HCT116 (cell line): ENCODE measurements around the gene ZNF396. TPM values are rescaled to one million over a fixed set of nuclear protein-coding genes. Genes with fewer than 3 reads are reported as not detected.

Experiments
- ATAC-seq: fragments of 200-7000 bp; cut with Tn5 transposase; 2 replicates; pipeline ENCODE4 v1.9.1; 2020; ENCODE audit warnings: mild to moderate bottlenecking, moderate library complexity
- BruUV-seq: library from RNA; stranded (reverse); fragments of 400-500 nt; replicated peaks from 2 replicates; lab custom pipeline; 2021; lab: Mats Ljungman, UMichigan
- CTCF ChIA-PET: fragments of 300-600 bp; sonication (Branson Sonifier 250); formaldehyde crosslinking; loops from one replicate; lab custom pipeline; 2021; ENCODE audit warnings: antibody characterized with exemption; lab: Charles Lee
- POLR2A ChIA-PET: fragments of 300-600, 350-600 bp; sonication (Branson Sonifier 250); formaldehyde crosslinking; loops from one replicate; lab custom pipeline; 2021; ENCODE audit warnings: antibody characterized with exemption; lab: Charles Lee
- RAD21 ChIA-PET, 2 experiments: fragments of 300-600 bp; sonication (Branson Sonifier 250); formaldehyde crosslinking; loops; one replicate each; lab custom pipeline; 2023; ENCODE audit warnings: low total read pairs in 2 of 2; ENCODE audit not compliant: uncharacterized antibody in 2 of 2, unreplicated experiment in 2 of 2, low non-redundant PET in 1 of 2; lab: Charles Lee
- DNase-seq: peaks from one replicate; pipeline ENCODE4 v3.0.0-alpha.2; 2010; ENCODE audit warnings: low read depth, low spot score
- H2AFZ ChIP-seq: fragments of 200-600 bp; shearing (Covaris generic), sonication (generic); 2 replicates; pipeline ENCODE4 v1.6.1; 2017; ENCODE audit warnings: low read depth, mixed run types, mixed read lengths, antibody characterized with exemption, low read length; ENCODE audit not compliant: poor library complexity, severe bottlenecking
- H3K27ac ChIP-seq: 2 replicates; pipeline ENCODE4 v1.5.1; 2012; ENCODE audit warnings: low read depth, low read length
- H3K27me3 ChIP-seq: fragments of 200-600 bp; sonication (generic); 2 replicates; pipeline ENCODE4 v1.6.1; 2016; ENCODE audit warnings: mixed run types, low read length, mixed read lengths; ENCODE audit not compliant: insufficient read depth
- H3K36me3 ChIP-seq, 2 experiments: fragments of 200-500 bp in 1 of 2; fragments of 200-600 bp in 1 of 2; sonication (Bioruptor generic) in 1 of 2; sonication (generic) in 1 of 2; 2 replicates each; pipeline versions ENCODE4 v1.5.1 to v1.6.1; 2014 to 2016; ENCODE audit warnings: low read length in 2 of 2, inconsistent platforms in 1 of 2, mixed read lengths in 1 of 2, mixed run types in 1 of 2; ENCODE audit not compliant: insufficient read depth in 2 of 2, control insufficient read depth in 1 of 2
- H3K4me1 ChIP-seq, 2 experiments: fragments of 200-600 bp in 1 of 2; sonication (generic) in 1 of 2; 2 replicates each; pipeline versions ENCODE4 v1.5.1 to v1.6.1; 2012 to 2017; ENCODE audit warnings: low read length in 2 of 2, inconsistent platforms in 1 of 2, mild to moderate bottlenecking in 1 of 2, mixed read lengths in 1 of 2, mixed run types in 1 of 2, moderate library complexity in 1 of 2; ENCODE audit not compliant: insufficient read depth in 2 of 2, control insufficient read depth in 1 of 2
- H3K4me2 ChIP-seq: fragments of 200-600 bp; sonication (generic); 2 replicates; pipeline ENCODE4 v1.6.1; 2017; ENCODE audit warnings: mixed run types, low read length, mixed read lengths
- H3K4me3 ChIP-seq, 2 experiments: fragments of 200-600 bp in 1 of 2; sonication (generic) in 1 of 2; replicated peaks in 1 of 2; 2 replicates each; pipeline ENCODE4 v1.5.1; 2011 to 2016; ENCODE audit warnings: low read length in 2 of 2, control low read depth in 1 of 2, low read depth in 1 of 2, mild to moderate bottlenecking in 1 of 2, mixed read lengths in 1 of 2, mixed run types in 1 of 2
- H3K79me2 ChIP-seq: fragments of 200-600 bp; sonication (generic); 2 replicates; pipeline ENCODE4 v1.6.1; 2017; ENCODE audit warnings: mild to moderate bottlenecking, mixed run types, low read length, moderate library complexity, mixed read lengths; ENCODE audit not compliant: insufficient read depth
- H3K9ac ChIP-seq: fragments of 200-600 bp; sonication (generic); 2 replicates; pipeline ENCODE4 v1.6.1; 2016; ENCODE audit warnings: low read length, mixed read lengths
- H3K9me2 ChIP-seq: fragments of 200-600 bp; sonication (generic), shearing (Covaris generic); 2 replicates; pipeline ENCODE4 v1.6.1; 2017; ENCODE audit warnings: mixed run types, mild to moderate bottlenecking, moderate library complexity; ENCODE audit not compliant: insufficient read depth
- H3K9me3 ChIP-seq, 2 experiments: fragments of 200-500 bp in 1 of 2; fragments of 200-600 bp in 1 of 2; sonication (Bioruptor generic) in 1 of 2; sonication (generic) in 1 of 2; 2 replicates each; pipeline ENCODE4 v1.6.1; 2014 to 2017; ENCODE audit warnings: low read length in 2 of 2, mixed read lengths in 2 of 2, inconsistent platforms in 1 of 2, low read depth in 1 of 2, mild to moderate bottlenecking in 1 of 2, mixed run types in 1 of 2, moderate library complexity in 1 of 2; ENCODE audit not compliant: control insufficient read depth in 1 of 2, insufficient read depth in 1 of 2
- H4K20me1 ChIP-seq: fragments of 200-600 bp; sonication (generic), shearing (Covaris generic); 2 replicates; pipeline ENCODE4 v1.6.1; 2017; ENCODE audit warnings: mixed run types, mild to moderate bottlenecking, moderate library complexity; ENCODE audit not compliant: insufficient read depth
- CBX3 ChIP-seq: IDR thresholded peaks from 2 replicates; pipeline ENCODE4 v1.6.1; 2012; ENCODE audit warnings: low read depth
- CEBPB ChIP-seq: IDR thresholded peaks from 2 replicates; pipeline ENCODE4 v1.6.1; 2012; ENCODE audit warnings: low read depth
- JUND ChIP-seq: IDR thresholded peaks from 2 replicates; pipeline ENCODE4 v1.6.1; 2012
- POLR2AphosphoS5 ChIP-seq: IDR thresholded peaks from 2 replicates; pipeline ENCODE4 v1.6.1; 2011; ENCODE audit warnings: mild to moderate bottlenecking, low read depth, low read length, moderate library complexity
- RAD21 ChIP-seq: IDR thresholded peaks from 2 replicates; pipeline ENCODE4 v1.6.1; 2012; ENCODE audit warnings: low read depth, mild to moderate bottlenecking
- SP1 ChIP-seq: IDR thresholded peaks from 2 replicates; pipeline ENCODE4 v1.6.1; 2012; ENCODE audit warnings: low read depth
- SRF ChIP-seq: IDR thresholded peaks from 2 replicates; pipeline ENCODE4 v1.6.1; 2012; ENCODE audit warnings: low read depth
- YY1 ChIP-seq: IDR thresholded peaks from 2 replicates; pipeline ENCODE4 v1.6.1; 2011; ENCODE audit warnings: low read length, low read depth, moderate library complexity, mild to moderate bottlenecking; ENCODE audit not compliant: insufficient replicate concordance; ENCODE audit errors: extremely low read depth
- ZFX ChIP-seq: fragments of 450-650 bp; IDR thresholded peaks from 2 replicates; pipeline ENCODE4 v1.6.1; 2017
- intact Hi-C: fragments of 100-400 bp; cut with micrococcal nuclease; formaldehyde crosslinking; loops from 2 replicates; pipeline ENCODE4 v1.10.0; 2022
- total RNA-seq: library from RNA; stranded (reverse); gene quantifications from one replicate; pipeline ENCODE4 v1.2.1, GENCODE V29; 2021; ENCODE audit not compliant: unreplicated experiment
- TF ChIP-seq, protein P1 (sequence below): IDR thresholded peaks from 2 replicates; pipeline ENCODE4 v1.6.1; 2012
- TF ChIP-seq, protein P2 (sequence below): IDR thresholded peaks from 2 replicates; pipeline ENCODE4 v1.6.1; 2011; ENCODE audit warnings: mild to moderate bottlenecking, low read length, moderate library complexity; ENCODE audit not compliant: insufficient replicate concordance; ENCODE audit errors: extremely low read depth
- TF ChIP-seq, protein P3 (sequence below), 3 experiments: fragments of 200-600 bp in 1 of 3; sonication (generic) in 1 of 3; IDR thresholded peaks in 2 of 3; conservative IDR thresholded peaks in 1 of 3; 2 replicates each; pipeline ENCODE4 v1.5.1; 2012 to 2017; ENCODE audit warnings: low read depth in 2 of 3, low read length in 2 of 3, antibody characterized with exemption in 1 of 3, borderline replicate concordance in 1 of 3, control low read depth in 1 of 3, mild to moderate bottlenecking in 1 of 3, mixed read lengths in 1 of 3, mixed run types in 1 of 3, moderate library complexity in 1 of 3; ENCODE audit not compliant: insufficient read depth in 1 of 3

Gene ZNF396
- total RNA-seq, 1 experiment from 2014 or later: 1.3 TPM

DNA sequence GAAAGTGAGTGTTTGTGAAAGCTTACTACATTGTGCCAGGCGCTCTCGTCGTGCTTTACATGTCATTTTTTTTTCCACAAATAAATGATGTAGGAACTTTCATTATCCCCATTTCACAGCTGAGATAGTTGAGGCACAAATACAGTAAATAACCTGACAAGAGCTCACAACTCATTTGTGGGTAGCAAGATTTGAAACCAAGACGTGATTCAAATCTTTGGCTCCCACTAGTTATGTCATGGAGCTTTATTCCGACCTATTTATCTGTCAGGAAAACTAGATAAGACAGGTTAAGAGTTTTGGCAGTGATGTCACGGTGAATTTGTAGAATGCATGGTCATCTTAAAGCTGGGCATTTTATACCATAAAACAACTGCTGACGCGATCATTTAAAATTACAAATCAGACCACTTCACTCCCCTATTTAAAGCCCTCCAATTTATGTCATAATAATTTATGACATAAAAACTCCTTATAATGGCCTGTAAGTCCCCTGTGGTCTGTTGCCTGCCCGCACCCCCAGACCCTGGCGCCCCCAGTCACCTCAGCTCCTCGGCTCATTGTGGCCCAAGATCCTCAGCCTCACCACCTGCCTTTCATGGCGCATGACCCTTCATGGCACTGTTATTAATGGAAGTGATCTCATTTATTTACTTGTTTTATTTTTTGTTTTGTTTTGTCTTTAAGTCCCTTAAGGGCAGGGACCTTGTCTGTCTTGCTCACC, 32.2 kb downstream of the ZNF396 start:
- H3K9me2 ChIP-seq: no peaks in the 10 kb centered on the region
- DNase-seq: no peak
- CTCF ChIA-PET: interaction anchor here (1.9 kb wide), 1 partner anchor 10 kb away, joined by 7 read pairs; no protein-coding TSS in a partner anchor
- no peaks in the 10 kb centered on the region for H3K27me3 ChIP-seq
- H2AFZ ChIP-seq: peak overlapping the region; percentile 28
- peak overlapping the region; percentile 77 for H3K4me2 ChIP-seq
- intact Hi-C loops: loop anchor here (5.0 to 10.0 kb wide), 3 partner anchors 53 to 480 kb away; partner anchors contain the start of gene ZSCAN30
- peak overlapping the region; percentile 87 for H3K9ac ChIP-seq
- H3K4me3 ChIP-seq: peak overlapping the region; percentile 70 to 85
- BruUV-seq: no TSS peak
- POLR2A ChIA-PET: interaction anchor here (1.5 kb wide), 1 partner anchor 10 kb away, joined by 5 read pairs; no protein-coding TSS in a partner anchor
- H3K9me3 ChIP-seq: no peaks in the 10 kb centered on the region
- TF ChIP-seq JUND (no peak), CBX3 (0 out of 2 replicates have a peak, but pooled peaks have one; percentile 5)
- peak overlapping the region; percentile 0; the same call in 1 of the 2 replicates for H3K27ac ChIP-seq
- no peak for ATAC-seq
- RAD21 ChIA-PET: no interaction called here
- H3K36me3 ChIP-seq: peaks cover 4 to 9% of the 10 kb centered on the region in 2 experiments; a peak in 2 of 4 replicates
- H3K79me2 ChIP-seq: peaks cover 43% of the 10 kb centered on the region
- peaks cover 11 to 16% of the 10 kb centered on the region in 2 experiments; a peak in 3 of 4 replicates for H3K4me1 ChIP-seq
- peaks cover 9% of the 10 kb centered on the region; the same call in 1 of the 2 replicates for H4K20me1 ChIP-seq

DNA sequence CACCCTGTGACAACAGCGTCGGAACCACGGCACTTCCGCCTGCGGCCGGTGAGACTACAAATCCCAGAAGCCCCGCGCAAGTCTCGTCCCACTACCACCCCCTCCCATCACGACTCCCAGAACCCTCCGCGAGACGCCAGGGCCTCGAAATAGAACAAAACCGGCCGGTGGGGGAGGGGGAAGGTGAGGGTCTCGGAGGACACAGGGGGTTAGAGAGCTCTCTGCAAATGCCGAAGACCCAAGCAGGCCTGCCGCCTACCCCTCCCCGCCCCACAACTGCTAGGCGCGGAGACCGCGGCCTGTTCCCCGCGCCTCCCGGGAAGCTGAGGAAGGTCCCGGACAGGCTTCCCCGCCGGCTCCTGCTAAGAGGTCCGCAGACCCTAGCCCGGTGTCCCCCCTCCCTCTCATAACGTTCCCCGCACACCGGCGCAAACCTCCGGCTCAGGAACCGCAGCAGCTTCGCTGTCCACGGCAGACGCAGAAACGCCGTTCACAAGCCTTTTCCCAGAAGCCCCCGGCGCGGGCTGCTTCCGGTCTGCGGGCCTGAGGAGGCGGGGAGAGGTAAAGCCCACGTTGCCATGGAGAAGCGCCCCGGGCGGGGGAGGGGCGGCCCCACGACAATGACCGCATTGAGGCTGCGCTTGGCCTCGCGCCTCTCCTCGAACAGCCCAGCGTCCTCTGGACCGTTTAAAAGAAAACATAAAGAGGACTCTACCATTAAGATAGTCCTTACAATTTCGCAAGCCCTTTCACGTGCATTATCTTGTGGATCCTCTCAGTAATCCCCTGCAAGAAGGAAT, 33.0 kb downstream of the ZNF396 start, which contains the start of gene ZNF24:
TSS of gene ZNF24 (minus strand) at position 485 of the 800 bp plus-strand sequence. CDS start 3,770 bp downstream, outside the sequence.
- H3K27me3 ChIP-seq: no peaks in the 10 kb centered on the region
- no peaks in the 10 kb centered on the region for H3K9me2 ChIP-seq
- CTCF ChIA-PET: interaction anchor here (1.9 kb wide), 1 partner anchor 11 kb away, joined by 7 read pairs; no protein-coding TSS in a partner anchor
- RAD21 ChIA-PET: interaction anchor here in 1 of 2 experiments (0.7 kb wide), 1 partner anchor 17 kb away, joined by 4 read pairs; no protein-coding TSS in a partner anchor
- peak within 1 kb of the TSS; percentile 70 to 85 for H3K4me3 ChIP-seq
- TSS peak; percentile 66 for BruUV-seq
- peak within 1 kb of the TSS; percentile 87 for H3K9ac ChIP-seq
- peak; percentile 74 for DNase-seq
- intact Hi-C loops: loop anchor here (5.0 to 10.0 kb wide), 2 partner anchors 52 to 479 kb away; partner anchors contain the start of gene ZSCAN30
- peaks cover 11 to 16% of the 10 kb centered on the region in 2 experiments; a peak in 3 of 4 replicates for H3K4me1 ChIP-seq
- H3K9me3 ChIP-seq: no peaks in the 10 kb centered on the region
- peak within 1 kb of the TSS; percentile 77 for H3K4me2 ChIP-seq
- H3K36me3 ChIP-seq: peaks cover 11 to 16% of the 10 kb centered on the region in 2 experiments; a peak in 3 of 4 replicates
- POLR2A ChIA-PET: no interaction called here
- H3K79me2 ChIP-seq: peaks cover 51% of the 10 kb centered on the region
- ATAC-seq: peak; percentile 91
- H4K20me1 ChIP-seq: peaks cover 9% of the 10 kb centered on the region; the same call in 1 of the 2 replicates
- peak within 1 kb of the TSS; percentile 28 for H2AFZ ChIP-seq
- peak within 1 kb of the TSS; percentile 75 for H3K27ac ChIP-seq
- TF ChIP-seq CEBPB (no peak), SP1 (no peak), JUND (no peak), POLR2AphosphoS5 (peak; percentile 86), YY1 (peak; percentile 57), SRF (no peak), ZFX (peak; percentile 98), RAD21 (no peak)
- TF ChIP-seq, protein P1, sequence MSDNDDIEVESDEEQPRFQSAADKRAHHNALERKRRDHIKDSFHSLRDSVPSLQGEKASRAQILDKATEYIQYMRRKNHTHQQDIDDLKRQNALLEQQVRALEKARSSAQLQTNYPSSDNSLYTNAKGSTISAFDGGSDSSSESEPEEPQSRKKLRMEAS: peak; percentile 79
- TF ChIP-seq, protein P2, sequence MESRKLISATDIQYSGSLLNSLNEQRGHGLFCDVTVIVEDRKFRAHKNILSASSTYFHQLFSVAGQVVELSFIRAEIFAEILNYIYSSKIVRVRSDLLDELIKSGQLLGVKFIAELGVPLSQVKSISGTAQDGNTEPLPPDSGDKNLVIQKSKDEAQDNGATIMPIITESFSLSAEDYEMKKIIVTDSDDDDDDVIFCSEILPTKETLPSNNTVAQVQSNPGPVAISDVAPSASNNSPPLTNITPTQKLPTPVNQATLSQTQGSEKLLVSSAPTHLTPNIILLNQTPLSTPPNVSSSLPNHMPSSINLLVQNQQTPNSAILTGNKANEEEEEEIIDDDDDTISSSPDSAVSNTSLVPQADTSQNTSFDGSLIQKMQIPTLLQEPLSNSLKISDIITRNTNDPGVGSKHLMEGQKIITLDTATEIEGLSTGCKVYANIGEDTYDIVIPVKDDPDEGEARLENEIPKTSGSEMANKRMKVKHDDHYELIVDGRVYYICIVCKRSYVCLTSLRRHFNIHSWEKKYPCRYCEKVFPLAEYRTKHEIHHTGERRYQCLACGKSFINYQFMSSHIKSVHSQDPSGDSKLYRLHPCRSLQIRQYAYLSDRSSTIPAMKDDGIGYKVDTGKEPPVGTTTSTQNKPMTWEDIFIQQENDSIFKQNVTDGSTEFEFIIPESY: peak; percentile 80
- TF ChIP-seq, protein P3, sequence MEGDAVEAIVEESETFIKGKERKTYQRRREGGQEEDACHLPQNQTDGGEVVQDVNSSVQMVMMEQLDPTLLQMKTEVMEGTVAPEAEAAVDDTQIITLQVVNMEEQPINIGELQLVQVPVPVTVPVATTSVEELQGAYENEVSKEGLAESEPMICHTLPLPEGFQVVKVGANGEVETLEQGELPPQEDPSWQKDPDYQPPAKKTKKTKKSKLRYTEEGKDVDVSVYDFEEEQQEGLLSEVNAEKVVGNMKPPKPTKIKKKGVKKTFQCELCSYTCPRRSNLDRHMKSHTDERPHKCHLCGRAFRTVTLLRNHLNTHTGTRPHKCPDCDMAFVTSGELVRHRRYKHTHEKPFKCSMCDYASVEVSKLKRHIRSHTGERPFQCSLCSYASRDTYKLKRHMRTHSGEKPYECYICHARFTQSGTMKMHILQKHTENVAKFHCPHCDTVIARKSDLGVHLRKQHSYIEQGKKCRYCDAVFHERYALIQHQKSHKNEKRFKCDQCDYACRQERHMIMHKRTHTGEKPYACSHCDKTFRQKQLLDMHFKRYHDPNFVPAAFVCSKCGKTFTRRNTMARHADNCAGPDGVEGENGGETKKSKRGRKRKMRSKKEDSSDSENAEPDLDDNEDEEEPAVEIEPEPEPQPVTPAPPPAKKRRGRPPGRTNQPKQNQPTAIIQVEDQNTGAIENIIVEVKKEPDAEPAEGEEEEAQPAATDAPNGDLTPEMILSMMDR (IDR thresholded peaks at IDR 0.05 in 2 of 3, conservative IDR thresholded peaks at IDR 0.05 in 1 of 3; ENCODE audit: borderline replicate concordance in 1 of 3, insufficient read depth in 1 of 3, low read depth in 2 of 3, low read length in 2 of 3): no peak
